Psoas muscle (tissue), 8 donors: ENCODE measurements around the gene GSC. TPM values are rescaled to one million over a fixed set of nuclear protein-coding genes. Genes with fewer than 3 reads are reported as not detected.
"Not testable (repeated sequence)": the region's sequence is repeated elsewhere in the genome, so short reads cannot be mapped to it uniquely, and the experiment has no call there.

ENCODE experiments used
- ATAC-seq, 4 donors: fragments of 200-7000 bp; cut with Tn5 transposase; one replicate each; pipeline ENCODE4 v1.9.1; 2020; ENCODE audit warnings: moderate library complexity in 3 of 4, mild to moderate bottlenecking in 2 of 4
- DNase-seq, 2 donors: peaks; one replicate each; pipeline ENCODE4 v3.0.0-alpha.2; 2020
- H3K27ac ChIP-seq: fragments of 200-600 bp; one replicate; pipeline ENCODE4 v1.8.0; 2022
- H3K27me3 ChIP-seq, 3 donors: fragments of 200-600 bp in 1 of 3; one replicate each; pipeline versions ENCODE4 v1.6.1 to v1.8.0; 2013 to 2022; ENCODE audit warnings: low read length in 2 of 3, mild to moderate bottlenecking in 2 of 3, moderate library complexity in 1 of 3; ENCODE audit not compliant: insufficient read depth in 3 of 3
- H3K36me3 ChIP-seq, 2 donors: fragments of 200-600 bp in 1 of 2; one replicate each; pipeline versions ENCODE4 v1.6.1 to v1.8.0; 2013 to 2022; ENCODE audit warnings: low read depth in 1 of 2, mild to moderate bottlenecking in 1 of 2, moderate library complexity in 1 of 2; ENCODE audit not compliant: insufficient read depth in 1 of 2
- H3K4me1 ChIP-seq: fragments of 200-600 bp; one replicate; pipeline ENCODE4 v1.8.0; 2022
- H3K4me3 ChIP-seq: fragments of 200-600 bp; one replicate; pipeline ENCODE4 v1.8.0; 2022; ENCODE audit warnings: mild to moderate bottlenecking
- H3K9me3 ChIP-seq: fragments of 200-600 bp; one replicate; pipeline ENCODE4 v1.8.0; 2022
- WGBS, 3 donors: extraction: QIAGEN DNeasy Blood & Tissue Kit; methylation state at CpG; one replicate each; pipeline versions ENCODE4 v1.1.6 to v1.1.7; 2013; 5-methylcytosine and 5-hydroxymethylcytosine counted together
- intact Hi-C, 2 donors: fragments of 100-400 bp; cut with DNase I; formaldehyde crosslinking; loops; one replicate each; pipeline versions ENCODE4 v1.11.0 to v1.14.2; 2022
- polyA plus RNA-seq, 3 donors: library from polyadenylated mRNA; stranded (reverse); fragments of 200-250 nt; gene quantifications; one replicate each; pipeline ENCODE4 v1.2.3, GENCODE V29; 2013
- total RNA-seq, 4 donors: library from RNA; stranded (reverse); fragmentation: NEBNext Ultra II Directional in 2 of 4; extraction: Animal tissue kit (Norgen Biotek cat#: 25700) in 2 of 4; gene quantifications; one replicate each; pipeline versions ENCODE4 v1.2.1 to v1.2.4, GENCODE V29; 2021 to 2023
- TF ChIP-seq, protein P1 (sequence below): fragments of 200-600 bp; IDR thresholded peaks from one replicate; pipeline ENCODE4 v1.8.0; 2022; ENCODE audit warnings: antibody characterized with exemption
- donor health status: healthy with polysubstance abuse.
- donor health status: DM: no; HTN: no; CAD: no; lungs with moderate emphysema.
- donor health status: Bipolar disorder and iron deficiency.
- donor health status: healthy.
- donor health status: DM: yes; HTN: yes; CAD: no.
- donor health status: DM: no; HTN: no; CAD: no.
- donor health status: DM: no; HTN: no; CAD: no.
- donor health status: DM: yes; HTN: yes; CAD: no.

GSC gene
- total and polyA plus RNA-seq, 7 donors, result 0.34 to 0.94 (median 0.50) TPM

DNA sequence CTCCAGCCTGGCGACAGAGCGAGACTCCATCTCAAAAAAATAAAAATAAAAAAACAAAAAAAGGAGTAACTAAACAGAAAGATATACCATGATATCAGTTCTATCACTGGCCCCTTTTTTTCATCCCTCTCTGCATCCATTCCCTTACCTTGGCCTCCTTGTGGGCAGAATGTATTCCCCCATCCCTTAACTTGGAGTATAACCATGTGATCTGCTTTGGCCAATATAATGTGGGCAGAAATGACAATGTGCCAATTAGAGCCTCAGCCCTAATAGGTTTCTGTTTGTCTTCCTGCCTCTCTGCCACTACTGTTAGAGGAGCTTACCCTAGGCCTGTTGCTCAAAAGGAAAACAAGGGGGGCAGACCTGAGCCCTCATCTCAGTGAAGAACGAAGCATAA, 23.8 kb downstream of the GSC start:
- WGBS, 3 donors, result 88 to 97% (median 96%) methylated on average over 3 of the region's 3 CpGs
- TF ChIP-seq, protein P1, sequence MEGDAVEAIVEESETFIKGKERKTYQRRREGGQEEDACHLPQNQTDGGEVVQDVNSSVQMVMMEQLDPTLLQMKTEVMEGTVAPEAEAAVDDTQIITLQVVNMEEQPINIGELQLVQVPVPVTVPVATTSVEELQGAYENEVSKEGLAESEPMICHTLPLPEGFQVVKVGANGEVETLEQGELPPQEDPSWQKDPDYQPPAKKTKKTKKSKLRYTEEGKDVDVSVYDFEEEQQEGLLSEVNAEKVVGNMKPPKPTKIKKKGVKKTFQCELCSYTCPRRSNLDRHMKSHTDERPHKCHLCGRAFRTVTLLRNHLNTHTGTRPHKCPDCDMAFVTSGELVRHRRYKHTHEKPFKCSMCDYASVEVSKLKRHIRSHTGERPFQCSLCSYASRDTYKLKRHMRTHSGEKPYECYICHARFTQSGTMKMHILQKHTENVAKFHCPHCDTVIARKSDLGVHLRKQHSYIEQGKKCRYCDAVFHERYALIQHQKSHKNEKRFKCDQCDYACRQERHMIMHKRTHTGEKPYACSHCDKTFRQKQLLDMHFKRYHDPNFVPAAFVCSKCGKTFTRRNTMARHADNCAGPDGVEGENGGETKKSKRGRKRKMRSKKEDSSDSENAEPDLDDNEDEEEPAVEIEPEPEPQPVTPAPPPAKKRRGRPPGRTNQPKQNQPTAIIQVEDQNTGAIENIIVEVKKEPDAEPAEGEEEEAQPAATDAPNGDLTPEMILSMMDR, result no peak
- DNase-seq (no peak), ATAC-seq (no peak)
- Histone ChIP-seq H3K4me3 (no peak overlapping the region), H3K9me3 (no peaks in the 10 kb centered on the region), H3K27ac (no peak overlapping the region), H3K27me3 (peaks cover 0 to 3% (median 3%) of the 10 kb centered on the region in 3 donors), H3K4me1 (no peaks in the 10 kb centered on the region), H3K36me3 (no peaks in the 10 kb centered on the region)
- intact Hi-C loops, result no loop called here

DNA sequence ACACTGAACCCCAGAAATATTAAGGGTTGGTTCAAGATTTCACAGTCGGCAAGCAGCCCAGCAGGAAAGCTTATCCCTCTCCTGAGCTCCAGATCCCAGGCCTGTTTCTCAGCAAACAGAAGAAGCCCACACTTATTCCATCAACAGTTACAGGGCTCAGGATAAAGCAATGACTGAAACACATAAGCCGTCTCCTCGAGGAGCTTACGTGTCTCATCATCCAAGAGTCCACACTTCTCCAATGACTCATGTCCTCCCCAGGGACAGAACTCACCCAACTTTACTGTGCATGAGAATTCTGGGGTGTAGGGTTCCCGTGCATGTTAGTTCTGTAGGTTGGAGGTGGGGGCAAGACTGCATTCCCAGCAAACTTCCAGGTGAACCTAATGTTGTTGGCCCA, 31.2 kb downstream of the GSC start:
- TF ChIP-seq, protein P1, result no peak
- no peaks in the 10 kb centered on the region for H3K36me3 ChIP-seq
- no peaks in the 10 kb centered on the region for H3K4me1 ChIP-seq
- no peak for DNase-seq
- intact Hi-C loops, result no loop called here
- H3K9me3 ChIP-seq, result no peaks in the 10 kb centered on the region
- H3K4me3 ChIP-seq, result no peak overlapping the region
- no peak for ATAC-seq
- peaks cover 0 to 7% (median 3%) of the 10 kb centered on the region in 3 donors for H3K27me3 ChIP-seq
- H3K27ac ChIP-seq, result no peak overlapping the region
- 41 to 66% (median 63%) methylated on average over 5 of the region's 5 CpGs for WGBS, 3 donors

DNA sequence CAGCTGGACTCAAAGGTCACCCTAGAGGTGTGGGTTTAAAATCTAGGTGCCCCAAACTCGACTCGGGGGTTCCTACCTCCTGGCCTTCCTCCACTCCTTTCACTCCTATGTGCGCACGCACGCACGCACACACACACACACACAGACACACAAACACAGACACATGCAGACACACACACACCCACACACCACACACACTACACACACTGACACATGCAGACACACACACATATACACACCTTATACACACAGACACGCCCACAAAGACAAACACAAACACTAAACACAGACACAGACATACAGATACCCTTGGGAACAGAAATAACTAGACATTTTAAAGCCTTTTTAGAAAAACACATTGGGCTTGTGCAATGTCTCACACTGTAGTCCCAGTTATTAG, 31.8 kb downstream of the GSC start:
- 88 to 92% (median 91%) methylated on average over 7 of the region's 7 CpGs for WGBS, 3 donors
- Histone ChIP-seq H3K9me3 (no peaks in the 10 kb centered on the region), H3K4me3 (no peak overlapping the region), H3K27ac (no peak overlapping the region), H3K4me1 (no peaks in the 10 kb centered on the region), H3K36me3 (no peaks in the 10 kb centered on the region), H3K27me3 (peaks cover 0 to 5% (median 5%) of the 10 kb centered on the region in 3 donors)
- DNase-seq (no peak), ATAC-seq (no peak)
- intact Hi-C loops, result no loop called here
- TF ChIP-seq, protein P1, result no peak

DNA sequence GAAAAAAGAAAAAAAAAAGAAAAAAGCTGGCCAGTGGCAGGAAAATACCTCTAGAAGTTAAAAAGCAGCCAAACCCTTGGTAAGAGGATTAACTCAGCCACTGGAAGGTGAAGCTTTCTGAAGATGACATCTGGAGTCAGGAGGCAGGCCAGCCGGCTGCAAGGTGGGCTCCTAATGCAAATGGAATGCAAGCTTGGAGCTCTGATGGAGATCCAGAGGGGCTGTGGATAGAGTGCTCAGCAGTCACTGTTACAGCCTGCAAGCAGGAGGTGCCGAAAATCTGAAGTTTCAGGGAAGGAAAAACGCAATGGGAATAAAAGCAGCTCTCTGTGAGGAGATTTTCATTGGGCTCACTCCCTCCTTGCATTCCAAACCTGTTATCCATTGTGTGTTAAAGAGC, 41.0 kb downstream of the GSC start:
- 43 to 72% (median 46%) methylated on average over 3 of the region's 3 CpGs for WGBS, 3 donors
- DNase-seq (no peak), ATAC-seq (no peak)
- Histone ChIP-seq H3K9me3 (peaks cover 6% of the 10 kb centered on the region), H3K27ac (no peak overlapping the region), H3K36me3 (no peaks in the 10 kb centered on the region), H3K4me3 (no peak overlapping the region), H3K27me3 (peaks cover 0 to 2% (median 0%) of the 10 kb centered on the region in 3 donors), H3K4me1 (no peaks in the 10 kb centered on the region)
- intact Hi-C loops, result no loop called here
- TF ChIP-seq, protein P1, result no peak

DNA sequence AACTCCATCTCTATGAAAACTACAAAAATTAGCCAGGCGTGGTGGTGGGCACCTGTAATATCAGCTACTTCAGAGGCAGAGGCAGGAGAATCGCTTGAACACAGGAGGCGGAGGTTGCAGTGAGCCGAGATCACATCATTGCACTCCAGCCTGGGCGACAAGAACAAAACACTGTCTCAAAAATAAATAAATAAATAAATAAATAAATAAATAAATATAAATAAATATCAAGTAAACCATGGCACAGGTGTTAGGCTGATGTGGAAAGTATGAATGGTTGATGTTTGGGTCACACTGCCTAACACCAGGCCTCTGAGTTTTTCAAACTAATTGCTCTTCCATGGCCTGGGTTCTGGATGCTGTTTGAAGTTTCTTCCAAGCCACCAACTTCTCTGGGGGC, 41.5 kb downstream of the GSC start:
- H3K9me3 ChIP-seq, intact Hi-C loops, DNase-seq, ATAC-seq, H3K4me3 ChIP-seq, H3K27me3 ChIP-seq, H3K27ac ChIP-seq, H3K36me3 ChIP-seq, H3K4me1 ChIP-seq: not testable (repeated sequence)
- 96 to 99% (median 97%) methylated on average over 5 of the region's 5 CpGs for WGBS, 3 donors

DNA sequence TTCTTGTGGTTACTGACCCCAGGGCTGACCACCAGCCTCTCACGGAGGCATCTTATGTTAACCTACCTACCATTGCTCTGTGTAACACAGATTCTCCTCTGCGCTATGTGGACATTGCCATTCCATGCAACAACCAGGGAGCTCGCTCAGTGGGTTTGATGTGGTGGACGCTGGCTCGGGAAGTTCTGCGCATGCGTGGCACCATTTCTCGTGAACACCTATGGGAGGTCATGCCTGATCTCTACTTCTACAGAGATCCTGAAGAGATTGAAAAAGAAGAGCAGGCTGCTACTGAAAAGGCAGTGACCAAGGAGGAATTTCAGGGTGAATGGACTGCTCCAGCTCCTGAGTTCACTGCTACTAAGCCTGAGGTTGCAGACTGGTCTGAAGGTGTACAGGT, 43.3 kb downstream of the GSC start:
- 94 to 96% (median 95%) methylated on average over 8 of the region's 8 CpGs for WGBS, 3 donors
- H3K36me3 ChIP-seq, H3K9me3 ChIP-seq, H3K4me1 ChIP-seq, H3K27me3 ChIP-seq, H3K27ac ChIP-seq, intact Hi-C loops, DNase-seq, H3K4me3 ChIP-seq, ATAC-seq: not testable (repeated sequence)
